K562 (cell line): ENCODE measurements around the gene HBM. TPM values are rescaled to one million over a fixed set of nuclear protein-coding genes. Genes with fewer than 3 reads are reported as not detected.

Experiments
- CREM ChIP-seq: IDR thresholded peaks from 2 replicates; pipeline ENCODE4 v1.6.1; 2014; ENCODE audit warnings: antibody characterized with exemption, low read depth
- CTBP1 ChIP-seq: fragments of 450-650 bp; IDR thresholded peaks from 2 replicates; pipeline ENCODE4 v1.6.1; 2016; ENCODE audit warnings: borderline replicate concordance
- DNMT1 ChIP-seq: fragments of 450-650 bp; IDR thresholded peaks from 2 replicates; pipeline ENCODE4 v1.6.1; 2016; ENCODE audit warnings: antibody characterized with exemption, mild to moderate bottlenecking
- GATAD2A ChIP-seq: fragments of 450-650 bp; IDR thresholded peaks from 2 replicates; pipeline ENCODE4 v1.6.1; 2017
- MAX ChIP-seq: sonication (generic); formaldehyde crosslinking; IDR thresholded peaks from 2 replicates; pipeline ENCODE4 v1.9.0; 2022; ENCODE audit warnings: mild to moderate bottlenecking, missing genetic modification reagents
- NR4A1 ChIP-seq, 2 experiments: fragments of 250-450 bp in 1 of 2; fragments of 450-650 bp in 1 of 2; sonication (Bioruptor Pico) in 1 of 2; IDR thresholded peaks; 2 replicates each; pipeline versions ENCODE4 v1.4.0 to v1.6.1; 2016 to 2020; ENCODE audit warnings: mild to moderate bottlenecking in 2 of 2, missing compliant biosample characterization in 1 of 2, missing genetic modification characterization in 1 of 2, moderate library complexity in 1 of 2
- PHF8 ChIP-seq: fragments of 200-600 bp; sonication (generic); IDR thresholded peaks from 2 replicates; pipeline ENCODE4 v1.6.1; 2012; ENCODE audit warnings: mixed run types, mild to moderate bottlenecking, inconsistent platforms, low read length, moderate library complexity, borderline replicate concordance
- RNF2 ChIP-seq: sonication (generic); IDR thresholded peaks from 2 replicates; pipeline ENCODE4 v1.6.1; 2016
- STAT6 ChIP-seq: sonication (generic); formaldehyde crosslinking; IDR thresholded peaks from 2 replicates; pipeline ENCODE4 v1.8.1; 2023; ENCODE audit warnings: mild to moderate bottlenecking, missing genetic modification reagents
- TARDBP ChIP-seq: fragments of 450-650 bp; IDR thresholded peaks from 2 replicates; pipeline ENCODE4 v1.6.1; 2016
- THAP12 ChIP-seq: fragments of 250-450 bp; sonication (Bioruptor Pico); IDR thresholded peaks from 2 replicates; pipeline ENCODE4 v1.9.0; 2021; ENCODE audit warnings: mild to moderate bottlenecking, inconsistent platforms
- ZBTB17 ChIP-seq: fragments of 450-650 bp; formaldehyde crosslinking; IDR thresholded peaks from 2 replicates; pipeline ENCODE4 v1.4.0; 2020; ENCODE audit warnings: mild to moderate bottlenecking
- ZBTB33 ChIP-seq: sonication (generic); formaldehyde crosslinking; IDR thresholded peaks from 2 replicates; pipeline ENCODE4 v1.8.1; 2023; ENCODE audit warnings: mild to moderate bottlenecking, missing genetic modification reagents
- ZBTB7A ChIP-seq: IDR thresholded peaks from 2 replicates; pipeline ENCODE4 v1.6.1; 2011; ENCODE audit warnings: low read depth, mild to moderate bottlenecking, low read length, moderate library complexity, borderline replicate concordance; ENCODE audit not compliant: control insufficient read depth
- ZNF197 ChIP-seq: fragments of 200-800 bp; sonication (Bioruptor generic); IDR thresholded peaks from 2 replicates; pipeline ENCODE4 v1.6.1; 2016; ENCODE audit warnings: low read depth, missing genetic modification characterization, missing compliant biosample characterization
- ZNF511 ChIP-seq: sonication (generic); formaldehyde crosslinking; IDR thresholded peaks from 2 replicates; pipeline ENCODE4 v1.8.0; 2022; ENCODE audit warnings: mild to moderate bottlenecking, missing genetic modification reagents
- ZNF766 ChIP-seq: fragments of 200-800 bp; sonication (Bioruptor generic); conservative IDR thresholded peaks from 2 replicates; pipeline ENCODE4 v1.6.1; 2016; ENCODE audit warnings: missing genetic modification characterization, missing compliant biosample characterization
- polyA plus RNA-seq, 8 experiments: library from polyadenylated mRNA; depleted of rRNA in 4 of 8; stranded (reverse) in 5 of 8; unstranded in 3 of 8; fragments of >200 nt; fragmentation: Nextera tagmentation in 2 of 8; fragmentation: Illumina TruSeq in 1 of 8; extraction: Ambion mirVana in 2 of 8; extraction: Trizol in 1 of 8; gene quantifications; 2 replicates each; pipeline versions ENCODE4 v1.2.1 to v1.2.3, GENCODE V29; 2011 to 2014; ENCODE audit warnings: inconsistent platforms in 1 of 8, missing spikeins in 1 of 8
- total RNA-seq, 7 experiments: library from RNA; depleted of rRNA in 6 of 7; stranded (reverse); fragments of >200 nt in 6 of 7; fragmentation: Illumina TruSeq in 2 of 7; extraction: Trizol in 2 of 7; gene quantifications; 2 replicates each; pipeline versions ENCODE4 v1.2.1 to v1.2.3, GENCODE V29; 2011 to 2021; ENCODE audit warnings: low replicate concordance in 1 of 7

Gene HBM
- total and polyA plus RNA-seq, 9 of the 15 experiments (the other 6 are each of a cell fraction or from before 2014, with no cell fraction given): not detected

- TF ChIP-seq GATAD2A (0 out of 2 replicates have a peak, but pooled peaks have one; percentile 53), CTBP1 (peak; percentile 38; the same call in 1 of the 2 replicates), DNMT1 (no peak), MAX (CRISPR knock-in tag) (peak; percentile 28; the same call in 1 of the 2 replicates), TARDBP (0 out of 2 replicates have a peak, but pooled peaks have one; percentile 43), ZBTB7A (peak; percentile 27; the same call in 1 of the 2 replicates), THAP12 (CRISPR knock-in tag) (peak; percentile 65; the same call in 1 of the 2 replicates), NR4A1 (CRISPR knock-in tag; IDR thresholded peaks at IDR 0.05) (peak; percentile 80; the same call in 1 of the 2 replicates), NR4A1 (tag; IDR thresholded peaks at IDR 0.05) (peak; percentile 50; the same call in 1 of the 2 replicates), PHF8 (peak; percentile 40; the same call in 1 of the 2 replicates), RNF2 (no peak), STAT6 (CRISPR knock-in tag) (no peak), ZBTB33 (CRISPR knock-in tag) (peak; percentile 91), CREM (peak; percentile 47; the same call in 1 of the 2 replicates), ZNF766 (CRISPR knock-in tag) (no peak), ZBTB17 (CRISPR knock-in tag) (peak; percentile 53), ZNF511 (CRISPR knock-in tag) (no peak), ZNF197 (no peak)
These were observed 11.4 kb upstream of the HBM start (continued) for GRCh38 chr16:154217-155030.
